Measurements from ENCODE around the gene SLC24A3.

The SLC24A3 gene

GRCh38 chr20:19205981-19206396 is 6.5 kb upstream of the SLC24A3 start:
- TF ChIP-seq CTCF (IDR thresholded peaks at IDR 0.05) (peak; percentile 94), ZFX (IDR thresholded peaks at IDR 0.05; ENCODE audit: borderline replicate concordance) (no peak)
- no peak overlapping the region for H3K27ac ChIP-seq

GRCh38 chr20:19207541-19207940 is 4.9 kb upstream of the SLC24A3 start:
- TF ChIP-seq CTCF (IDR thresholded peaks at IDR 0.05) (no peak), ZFX (IDR thresholded peaks at IDR 0.05; ENCODE audit: borderline replicate concordance) (no peak)
- H3K27ac ChIP-seq: no peak overlapping the region

GRCh38 chr20:19210391-19211155 is 1.9 kb upstream of the SLC24A3 start:
- TF ChIP-seq CTCF (IDR thresholded peaks at IDR 0.05) (no peak), ZFX (IDR thresholded peaks at IDR 0.05; ENCODE audit: borderline replicate concordance) (no peak)
- no peak overlapping the region for H3K27ac ChIP-seq

- TF ChIP-seq ZFX (IDR thresholded peaks at IDR 0.05; ENCODE audit: borderline replicate concordance) (no peak), CTCF (IDR thresholded peaks at IDR 0.05) (no peak)
- H3K27ac ChIP-seq: no peak overlapping the region
These were observed 1.2 kb upstream of the SLC24A3 start for GRCh38 chr20:19211252-19211651.

GRCh38 chr20:19211661-19212468 is 577 bp upstream of the SLC24A3 start:
- H3K27ac ChIP-seq: no peak overlapping the region

GRCh38 chr20:19212821-19213502 is 520 bp downstream of the SLC24A3 start:
- TF ChIP-seq ZFX (IDR thresholded peaks at IDR 0.05; ENCODE audit: borderline replicate concordance) (no peak), CTCF (IDR thresholded peaks at IDR 0.05) (peak; percentile 45)
- H3K27ac ChIP-seq: no peak overlapping the region

More at GRCh38 chr20:19211661-19212468, 577 bp upstream of the SLC24A3 start:
- TF ChIP-seq CTCF (IDR thresholded peaks at IDR 0.05) (no peak), ZFX (IDR thresholded peaks at IDR 0.05; ENCODE audit: borderline replicate concordance) (no peak)
